Breast epithelium (tissue), 4 donors: ENCODE measurements around the gene ATRN. TPM values are rescaled to one million over a fixed set of nuclear protein-coding genes. Genes with fewer than 3 reads are reported as not detected.

Experiments
- DNase-seq, 2 donors: peaks; one replicate each; pipeline ENCODE4 v3.0.0-alpha.2; 2019; ENCODE audit warnings: low spot score in 2 of 2
- H3K27ac ChIP-seq, 2 donors: fragments of 200-600 bp; sonication (generic) in 1 of 2; one replicate each; pipeline ENCODE4 v1.5.1; 2016 to 2019; ENCODE audit warnings: mild to moderate bottlenecking in 1 of 2
- H3K27me3 ChIP-seq, 2 donors: fragments of 200-600 bp; sonication (generic) in 1 of 2; one replicate each; pipeline versions ENCODE4 v1.5.1 to v1.6.0; 2017 to 2019; ENCODE audit warnings: control low read depth in 1 of 2, mild to moderate bottlenecking in 1 of 2
- H3K36me3 ChIP-seq: fragments of 200-600 bp; one replicate; pipeline ENCODE4 v1.5.1; 2019
- H3K4me1 ChIP-seq, 2 donors: fragments of 200-600 bp; sonication (generic); one replicate each; pipeline ENCODE4 v1.5.1; 2016 to 2019; ENCODE audit warnings: control low read depth in 1 of 2
- H3K4me3 ChIP-seq, 3 donors: fragments of 200-600 bp; sonication (generic); 1 replicate in 2 of 3; 2 replicates in 1 of 3; pipeline ENCODE4 v1.5.1; 2016 to 2019; ENCODE audit warnings: mild to moderate bottlenecking in 3 of 3, moderate library complexity in 2 of 3
- H3K9me3 ChIP-seq, 2 donors: fragments of 200-600 bp; sonication (generic) in 1 of 2; one replicate each; pipeline ENCODE4 v1.5.1; 2016 to 2019; ENCODE audit warnings: control low read depth in 1 of 2
- CTCF ChIP-seq, 3 donors: fragments of 450-650 bp; IDR thresholded peaks; one replicate each; pipeline ENCODE4 v1.5.1; 2016 to 2017; ENCODE audit warnings: antibody characterized with exemption in 3 of 3, mild to moderate bottlenecking in 3 of 3, moderate library complexity in 3 of 3
- POLR2A ChIP-seq: fragments of 450-650 bp; IDR thresholded peaks from one replicate; pipeline ENCODE4 v1.6.1; 2016; ENCODE audit warnings: antibody characterized with exemption, mild to moderate bottlenecking, moderate library complexity
- POLR2AphosphoS5 ChIP-seq, 3 donors: sonication (generic); formaldehyde crosslinking; IDR thresholded peaks; one replicate each; pipeline ENCODE4 v1.6.1; 2017; ENCODE audit warnings: antibody characterized with exemption in 3 of 3
- intact Hi-C: fragments of 100-400 bp; cut with DNase I; formaldehyde crosslinking; loops from one replicate; pipeline ENCODE4 v1.15.1; 2023; ENCODE audit warnings: low total_unique reads
- total RNA-seq, 3 donors: library from RNA; depleted of rRNA; stranded (reverse); fragments of >200 nt; gene quantifications; one replicate each; pipeline ENCODE4 v1.1.0, GENCODE V29; 2016

The ATRN gene
- total RNA-seq, 3 donors from 2014 or later, result 26.5 to 35.6 (median 32.3) TPM

DNA sequence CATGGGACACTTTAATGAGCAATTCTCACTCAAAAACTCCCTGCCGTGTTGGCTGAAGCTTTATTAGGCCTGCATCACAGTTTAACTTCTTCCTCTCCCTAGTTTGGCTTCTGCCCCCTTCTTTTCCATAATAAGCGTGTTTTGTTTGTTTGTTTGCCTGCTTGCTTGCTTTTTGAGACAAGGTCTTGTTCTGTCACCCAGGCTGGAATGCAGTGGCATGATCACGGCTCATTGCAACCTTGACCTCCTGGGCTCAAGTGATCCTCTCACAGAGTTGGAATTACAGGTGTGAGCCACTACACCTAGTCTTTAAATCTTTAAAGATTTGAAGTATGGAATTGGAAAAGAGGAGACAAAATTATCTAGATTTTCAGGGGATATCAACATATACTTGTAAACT lies 38.0 kb upstream of the ATRN start:
- H3K27ac ChIP-seq, result no peak overlapping the region
- H3K4me1 ChIP-seq, result no peaks in the 10 kb centered on the region
- no peak overlapping the region for H3K4me3 ChIP-seq
- TF ChIP-seq CTCF (IDR thresholded peaks at IDR 0.05) (no peak), POLR2AphosphoS5 (IDR thresholded peaks at IDR 0.05) (no peak), POLR2A (no peak)
- intact Hi-C loops, result no loop called here
- H3K27me3 ChIP-seq, result no peaks in the 10 kb centered on the region
- H3K9me3 ChIP-seq, result no peaks in the 10 kb centered on the region
- no peak for DNase-seq
- H3K36me3 ChIP-seq, result no peaks in the 10 kb centered on the region

DNA sequence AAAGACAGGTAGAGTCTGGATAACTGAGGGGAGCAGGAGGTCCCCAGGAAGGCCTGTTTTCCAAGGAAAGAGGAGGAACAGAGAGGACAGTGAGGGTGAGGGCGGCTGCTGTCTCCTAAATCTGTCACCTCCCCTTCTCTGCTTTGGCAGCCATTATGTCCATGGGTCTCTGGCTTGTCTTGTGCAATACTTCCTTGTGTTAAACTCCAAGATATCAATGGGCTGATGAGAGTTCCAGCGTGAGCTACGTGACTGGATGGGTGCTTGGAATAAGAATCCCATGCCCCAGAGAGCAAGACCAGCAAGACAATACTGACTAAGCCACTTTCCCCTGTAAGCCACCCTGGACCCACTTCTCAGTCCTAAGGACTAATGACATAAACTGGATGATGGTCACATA lies 37.1 kb upstream of the ATRN start:
- no peak overlapping the region for H3K4me3 ChIP-seq
- intact Hi-C loops, result no loop called here
- H3K27ac ChIP-seq, result no peak overlapping the region
- H3K4me1 ChIP-seq, result no peaks in the 10 kb centered on the region
- no peaks in the 10 kb centered on the region for H3K27me3 ChIP-seq
- no peaks in the 10 kb centered on the region for H3K9me3 ChIP-seq
- H3K36me3 ChIP-seq, result no peaks in the 10 kb centered on the region
- TF ChIP-seq CTCF (IDR thresholded peaks at IDR 0.05), result no peak
- TF ChIP-seq POLR2A, result no peak
- no peak for TF ChIP-seq POLR2AphosphoS5 (IDR thresholded peaks at IDR 0.05)
- no peak for DNase-seq

DNA sequence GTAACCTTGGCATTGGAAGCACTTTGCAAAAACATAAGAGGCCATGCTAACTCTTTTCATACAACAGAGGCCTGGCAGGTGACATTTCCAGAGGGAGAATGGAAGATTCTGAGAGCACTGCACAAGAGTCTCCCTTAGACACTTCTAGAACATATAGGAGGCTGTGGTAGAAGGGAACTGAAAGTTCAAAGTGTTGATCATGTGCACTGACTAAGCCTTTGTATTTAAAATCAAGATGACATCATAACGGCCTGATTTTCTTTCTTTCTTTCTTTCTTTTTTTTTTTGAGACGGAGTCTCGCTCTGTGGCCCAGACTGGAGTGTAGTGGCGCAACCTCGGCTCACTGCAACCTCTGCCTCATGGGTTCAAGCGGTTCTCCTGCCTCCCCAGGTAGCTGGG lies 36.6 kb upstream of the ATRN start:
- intact Hi-C loops, result no loop called here
- no peak overlapping the region for H3K4me3 ChIP-seq
- DNase-seq, result no peak
- H3K36me3 ChIP-seq, result no peaks in the 10 kb centered on the region
- no peak overlapping the region for H3K27ac ChIP-seq
- no peaks in the 10 kb centered on the region for H3K27me3 ChIP-seq
- TF ChIP-seq POLR2AphosphoS5 (IDR thresholded peaks at IDR 0.05) (no peak), POLR2A (no peak), CTCF (IDR thresholded peaks at IDR 0.05) (no peak)
- no peaks in the 10 kb centered on the region for H3K4me1 ChIP-seq
- no peaks in the 10 kb centered on the region for H3K9me3 ChIP-seq

GRCh38 chr20:3436864-3437574 lies 33.8 kb upstream of the ATRN start:
- intact Hi-C loops, result no loop called here
- Histone ChIP-seq H3K27me3 (no peaks in the 10 kb centered on the region), H3K27ac (no peak overlapping the region), H3K36me3 (no peaks in the 10 kb centered on the region), H3K9me3 (no peaks in the 10 kb centered on the region), H3K4me3 (no peak overlapping the region), H3K4me1 (no peaks in the 10 kb centered on the region)
- no peak for DNase-seq
- TF ChIP-seq POLR2A (no peak), CTCF (IDR thresholded peaks at IDR 0.05) (no peak), POLR2AphosphoS5 (IDR thresholded peaks at IDR 0.05) (no peak)

DNA sequence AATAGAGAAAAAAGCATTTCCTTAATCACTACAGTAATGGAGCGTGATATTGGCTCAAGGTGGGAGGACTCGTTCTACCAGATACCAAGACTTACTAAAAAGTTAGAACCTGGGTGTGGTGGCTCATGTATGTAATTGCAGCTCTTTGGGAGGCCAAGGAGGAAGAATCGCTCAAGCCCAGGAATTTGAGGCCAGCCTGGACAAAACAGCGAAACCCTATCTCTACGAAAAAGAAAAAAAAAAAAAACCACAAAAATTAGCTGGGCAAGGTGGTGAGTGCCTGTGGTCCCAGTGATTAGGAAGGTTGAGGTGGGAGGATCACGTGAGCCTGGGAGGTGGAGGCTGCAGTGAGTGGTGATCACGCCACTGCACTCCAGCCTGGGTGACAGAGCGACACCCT lies 24.0 kb upstream of the ATRN start:
- Histone ChIP-seq H3K9me3 (no peaks in the 10 kb centered on the region), H3K27me3 (no peaks in the 10 kb centered on the region), H3K27ac (no peak overlapping the region), H3K4me3 (no peak overlapping the region), H3K36me3 (no peaks in the 10 kb centered on the region), H3K4me1 (no peaks in the 10 kb centered on the region)
- intact Hi-C loops, result no loop called here
- no peak for TF ChIP-seq POLR2AphosphoS5 (IDR thresholded peaks at IDR 0.05)
- TF ChIP-seq CTCF (IDR thresholded peaks at IDR 0.05), result no peak
- no peak for TF ChIP-seq POLR2A
- DNase-seq, result no peak
